ENCODE measurements around the gene IL36A. TPM values are rescaled to one million over a fixed set of nuclear protein-coding genes. Genes with fewer than 3 reads are reported as not detected.
A peak's percentile ranks its signal among the peaks of the same experiment; 100 is the strongest.

Gene IL36A
- polyA plus RNA-seq, 1 donor (not counting 4 experiments of a cell fraction or from before 2014, with no cell fraction given) = not detected

DNA sequence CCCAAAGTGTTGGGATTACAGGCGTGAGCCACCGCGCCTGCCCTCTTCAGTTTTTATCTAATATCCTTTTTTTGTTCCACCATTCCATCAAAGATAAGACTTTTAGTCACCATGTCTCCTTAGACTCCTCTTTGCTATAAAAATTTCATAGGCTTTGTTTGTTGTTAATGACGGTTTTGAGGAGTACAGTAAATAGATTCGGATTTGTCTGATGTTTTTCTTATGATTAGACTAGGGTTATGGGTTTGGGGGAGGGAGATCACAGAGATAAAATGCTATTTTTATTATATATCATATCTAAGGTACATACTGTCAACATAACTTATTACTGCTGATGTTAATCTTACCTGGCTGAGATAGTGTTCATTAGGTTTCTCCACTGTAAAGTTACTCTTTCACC, 41.2 kb downstream of the IL36A start:
- Histone ChIP-seq H3K79me2 (ENCODE audit: control insufficient read depth, insufficient read depth, low read length) (no peaks in the 10 kb centered on the region), H3K4me3 (ENCODE audit: control insufficient read depth in 2 of 3, extremely low read depth in 1 of 3, insufficient read depth in 2 of 3, low read depth in 1 of 3, low read length in 3 of 3) (no peak overlapping the region)
- no peak for FAIRE-seq

DNA sequence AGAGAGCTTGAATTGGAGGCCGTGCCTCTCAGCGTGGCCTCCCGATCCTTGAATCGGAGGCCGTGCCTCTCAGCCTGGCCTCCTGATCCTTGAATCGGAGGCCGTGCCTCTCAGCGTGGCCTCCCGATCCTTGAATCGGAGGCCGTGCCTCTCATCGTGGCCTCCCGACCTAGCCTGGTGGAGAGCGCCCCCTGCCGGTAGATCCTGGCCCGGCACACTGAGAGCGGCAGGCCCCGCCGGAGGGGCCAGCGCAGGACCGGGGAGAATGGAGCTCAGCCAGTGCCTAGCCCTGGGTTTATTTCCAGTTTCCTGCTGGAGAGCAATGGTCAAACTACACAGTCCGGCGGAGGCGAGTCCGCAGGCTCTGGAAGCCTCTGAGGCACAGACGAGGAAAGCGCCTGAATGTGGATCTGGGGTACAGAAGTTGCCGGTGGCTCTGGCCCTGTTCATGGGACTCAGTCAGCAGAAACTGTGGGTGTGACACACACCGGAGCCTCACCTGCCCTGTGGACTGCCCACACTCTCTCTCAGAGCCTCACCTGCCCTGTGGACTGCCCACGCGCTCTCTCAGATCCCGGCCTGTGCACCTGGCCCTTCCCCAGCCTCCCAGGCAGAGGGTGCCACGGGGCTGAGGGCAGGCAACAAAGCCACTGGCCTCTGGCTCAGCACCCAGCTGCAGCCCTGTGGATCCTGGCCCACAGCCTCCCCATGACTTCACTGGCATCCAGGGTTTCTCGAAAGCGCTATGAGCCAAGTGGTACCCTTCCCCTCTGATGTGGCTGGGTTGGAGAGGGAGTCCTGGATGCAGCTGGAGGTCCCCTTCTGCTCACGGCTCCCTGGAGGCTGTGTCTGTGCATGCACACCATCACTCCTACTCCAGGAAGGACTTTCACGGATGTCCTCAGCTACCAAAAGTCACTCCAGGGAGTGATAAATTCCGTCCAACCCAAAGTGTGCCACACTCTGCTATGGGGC, 45.9 kb downstream of the IL36A start:
- Histone ChIP-seq H2AFZ (ENCODE audit: control insufficient read depth, low read length) (no peak overlapping the region), H3K9ac (ENCODE audit: control insufficient read depth, extremely low read depth, insufficient read depth, low read length) (no peak overlapping the region), H4K20me1 (ENCODE audit: control insufficient read depth, extremely low read depth, insufficient read depth, low read length) (no peaks in the 10 kb centered on the region), H3K27me3 (ENCODE audit: control insufficient read depth, extremely low read depth, insufficient read depth, low read length) (no peaks in the 10 kb centered on the region), H3K9me3 (ENCODE audit: control insufficient read depth, low read depth, low read length) (peaks cover 8% of the 10 kb centered on the region), H3K4me1 (ENCODE audit: control insufficient read depth, extremely low read depth, insufficient read depth, low read length) (no peaks in the 10 kb centered on the region), H3K4me2 (ENCODE audit: control insufficient read depth, extremely low read depth, insufficient read depth, low read depth, low read length) (no peak overlapping the region), H3K4me3 (ENCODE audit: control insufficient read depth in 2 of 3, extremely low read depth in 1 of 3, insufficient read depth in 2 of 3, low read depth in 1 of 3, low read length in 3 of 3) (no peak overlapping the region), H3K27ac (ENCODE audit: control insufficient read depth, insufficient read depth, low read length) (no peak overlapping the region), H3K79me2 (ENCODE audit: control insufficient read depth, insufficient read depth, low read length) (no peaks in the 10 kb centered on the region), H3K9me1 (ENCODE audit: control insufficient read depth, extremely low read depth, insufficient read depth, low read length) (no peaks in the 10 kb centered on the region), H3K36me3 (ENCODE audit: control insufficient read depth in 2 of 2, extremely low read depth in 1 of 2, insufficient read depth in 2 of 2, low read length in 2 of 2) (no peaks in the 10 kb centered on the region)
- dilution Hi-C loops (cut with MboI; ENCODE audit: extremely low pct_ligation_motif_present, low sequenced_read_pairs) = no loop called here
- no peak for TF ChIP-seq EZH2 (IDR thresholded peaks at IDR 0.05; ENCODE audit: low read length)
- TF ChIP-seq, protein P1, sequence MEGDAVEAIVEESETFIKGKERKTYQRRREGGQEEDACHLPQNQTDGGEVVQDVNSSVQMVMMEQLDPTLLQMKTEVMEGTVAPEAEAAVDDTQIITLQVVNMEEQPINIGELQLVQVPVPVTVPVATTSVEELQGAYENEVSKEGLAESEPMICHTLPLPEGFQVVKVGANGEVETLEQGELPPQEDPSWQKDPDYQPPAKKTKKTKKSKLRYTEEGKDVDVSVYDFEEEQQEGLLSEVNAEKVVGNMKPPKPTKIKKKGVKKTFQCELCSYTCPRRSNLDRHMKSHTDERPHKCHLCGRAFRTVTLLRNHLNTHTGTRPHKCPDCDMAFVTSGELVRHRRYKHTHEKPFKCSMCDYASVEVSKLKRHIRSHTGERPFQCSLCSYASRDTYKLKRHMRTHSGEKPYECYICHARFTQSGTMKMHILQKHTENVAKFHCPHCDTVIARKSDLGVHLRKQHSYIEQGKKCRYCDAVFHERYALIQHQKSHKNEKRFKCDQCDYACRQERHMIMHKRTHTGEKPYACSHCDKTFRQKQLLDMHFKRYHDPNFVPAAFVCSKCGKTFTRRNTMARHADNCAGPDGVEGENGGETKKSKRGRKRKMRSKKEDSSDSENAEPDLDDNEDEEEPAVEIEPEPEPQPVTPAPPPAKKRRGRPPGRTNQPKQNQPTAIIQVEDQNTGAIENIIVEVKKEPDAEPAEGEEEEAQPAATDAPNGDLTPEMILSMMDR (optimal IDR thresholded peaks at IDR 0.05 in 1 of 3, IDR thresholded peaks at IDR 0.05 in 1 of 3, conservative IDR thresholded peaks at IDR 0.05 in 1 of 3; ENCODE audit: extremely low read depth in 1 of 3, insufficient read depth in 2 of 3, low read length in 3 of 3) = peak in 1 of 3 experiments; percentile 9
- FAIRE-seq (no peak), DNase-seq (ENCODE audit: low read depth, low spot score) (no peak)

More for the DNA sequence above, 41.2 kb downstream of the IL36A start:
- H3K4me2 ChIP-seq (ENCODE audit: control insufficient read depth, extremely low read depth, insufficient read depth, low read depth, low read length) = no peak overlapping the region
- H3K36me3 ChIP-seq (ENCODE audit: control insufficient read depth in 2 of 2, extremely low read depth in 1 of 2, insufficient read depth in 2 of 2, low read length in 2 of 2) = no peaks in the 10 kb centered on the region
- dilution Hi-C loops (cut with MboI; ENCODE audit: extremely low pct_ligation_motif_present, low sequenced_read_pairs) = no loop called here
- H4K20me1 ChIP-seq (ENCODE audit: control insufficient read depth, extremely low read depth, insufficient read depth, low read length) = no peaks in the 10 kb centered on the region
- H3K4me1 ChIP-seq (ENCODE audit: control insufficient read depth, extremely low read depth, insufficient read depth, low read length) = no peaks in the 10 kb centered on the region
- no peak overlapping the region for H3K27ac ChIP-seq (ENCODE audit: control insufficient read depth, insufficient read depth, low read length)
- no peak for DNase-seq (ENCODE audit: low read depth, low spot score)
- H3K9ac ChIP-seq (ENCODE audit: control insufficient read depth, extremely low read depth, insufficient read depth, low read length) = no peak overlapping the region
- no peaks in the 10 kb centered on the region for H3K27me3 ChIP-seq (ENCODE audit: control insufficient read depth, extremely low read depth, insufficient read depth, low read length)
- no peaks in the 10 kb centered on the region for H3K9me1 ChIP-seq (ENCODE audit: control insufficient read depth, extremely low read depth, insufficient read depth, low read length)
- H2AFZ ChIP-seq (ENCODE audit: control insufficient read depth, low read length) = no peak overlapping the region
- no peaks in the 10 kb centered on the region for H3K9me3 ChIP-seq (ENCODE audit: control insufficient read depth, low read depth, low read length)
- TF ChIP-seq, protein P1 (optimal IDR thresholded peaks at IDR 0.05 in 1 of 3, IDR thresholded peaks at IDR 0.05 in 1 of 3, conservative IDR thresholded peaks at IDR 0.05 in 1 of 3; ENCODE audit: extremely low read depth in 1 of 3, insufficient read depth in 2 of 3, low read length in 3 of 3) = no peak
- no peak for TF ChIP-seq EZH2 (IDR thresholded peaks at IDR 0.05; ENCODE audit: low read length)
